GM18520 (cell line): ENCODE results near the gene ATOSB.

Source experiments
- ATAC-seq: cut with Tn5 transposase; IDR thresholded peaks from one replicate; pipeline ENCODE4 v1.9.1; 2021; ENCODE audit not compliant: unreplicated experiment

The ATOSB gene

GRCh38 chr9:35089434-35089833 is 26.2 kb downstream of the ATOSB start:
- ATAC-seq: no peak

- ATAC-seq: no peak
Observed at GRCh38 chr9:35085078-35085477, 30.6 kb downstream of the ATOSB start.

DNA sequence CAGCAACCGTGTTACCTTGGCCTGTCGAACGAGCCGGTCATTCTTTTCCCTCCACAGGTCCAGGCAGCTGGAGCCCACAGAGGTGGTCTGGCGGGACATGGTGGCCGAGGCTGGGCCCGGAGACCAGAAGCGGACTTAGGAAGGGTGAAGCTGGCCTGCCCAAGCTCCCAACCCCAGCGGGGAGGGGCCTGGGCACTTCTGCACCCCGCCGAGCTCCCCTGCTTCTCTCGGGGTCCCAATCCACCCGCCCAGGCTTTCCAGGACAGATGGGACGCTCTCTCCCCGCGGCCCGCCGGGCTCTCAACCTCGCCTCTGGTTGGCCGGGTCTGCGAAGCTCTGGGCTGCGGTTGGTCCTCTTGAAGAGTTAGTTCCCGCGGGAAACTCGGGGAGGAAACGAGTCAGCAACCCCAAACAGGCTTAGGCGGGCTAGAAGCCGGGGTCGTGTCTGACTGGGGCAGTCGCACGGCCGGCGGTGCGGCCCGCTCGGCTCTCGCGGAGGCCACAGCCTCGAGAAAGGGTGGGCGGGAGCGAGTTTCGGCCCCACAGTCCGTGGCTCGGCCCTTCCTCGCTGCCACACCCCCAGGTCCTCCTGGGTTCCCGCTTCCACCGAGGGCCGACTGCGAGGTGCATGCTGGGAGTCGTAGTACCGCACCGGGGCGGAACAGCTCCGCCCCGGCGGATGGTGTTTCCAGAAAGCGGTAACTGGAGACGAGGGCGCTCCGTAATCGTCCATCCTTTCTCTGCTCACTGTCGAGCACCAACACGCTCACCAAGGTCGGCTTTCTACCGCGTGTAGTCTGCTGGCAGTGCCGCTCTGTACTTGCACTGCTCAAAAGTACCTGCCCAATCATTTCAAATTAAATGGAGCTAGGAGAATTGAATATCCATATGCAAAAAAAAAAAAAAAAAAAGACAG is 36.0 kb downstream of the ATOSB start, which contains the start of gene FANCG:
Gene FANCG (minus strand): TSS at position 517 of the 916 bp plus-strand sequence. CDS start 418 bp downstream, at position 99.
- peak; percentile 82 for ATAC-seq

DNA sequence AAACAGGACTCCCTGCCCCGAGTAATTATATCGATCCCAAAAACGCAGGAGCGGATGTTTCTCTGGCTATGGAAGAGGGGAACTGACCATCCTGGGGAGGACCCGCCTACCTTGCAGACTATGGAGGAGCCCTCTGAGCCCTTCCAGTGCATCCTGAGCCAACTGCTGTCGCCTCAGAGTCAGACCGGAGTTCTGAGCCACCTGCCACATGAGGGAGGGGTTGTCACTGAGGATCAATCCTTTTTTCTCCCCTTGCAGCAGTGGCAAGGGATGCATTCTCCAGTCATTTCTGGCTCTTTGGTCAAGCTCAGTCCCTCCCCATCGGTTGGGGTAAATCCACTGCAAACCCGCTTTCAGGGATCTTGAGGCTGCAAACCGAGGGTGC is 36.6 kb downstream of the ATOSB start:
- no peak for ATAC-seq

GRCh38 chr9:35078066-35078465 is 37.6 kb downstream of the ATOSB start:
- no peak for ATAC-seq

DNA sequence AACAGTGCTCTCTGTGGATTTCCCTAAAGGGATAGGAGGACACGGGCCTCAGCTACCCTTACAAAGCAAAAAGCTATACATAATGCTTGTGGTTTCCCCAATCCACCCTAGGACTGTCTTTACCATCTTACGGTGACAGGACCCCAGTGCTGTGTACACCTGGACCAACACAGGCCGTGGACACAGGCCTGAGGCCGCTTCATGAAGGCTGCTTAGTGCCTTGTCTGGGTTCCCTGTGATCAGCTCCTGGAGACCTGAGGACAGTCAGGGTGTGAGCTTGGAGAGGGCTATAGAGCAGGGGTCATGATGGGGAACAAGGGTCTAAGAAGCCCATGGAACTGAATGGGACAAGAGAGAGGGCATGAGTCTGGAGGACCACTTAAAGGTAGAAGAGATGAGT is 38.8 kb downstream of the ATOSB start:
- ATAC-seq: no peak

GRCh38 chr9:35075358-35075757 is 40.3 kb downstream of the ATOSB start:
- ATAC-seq: no peak

DNA sequence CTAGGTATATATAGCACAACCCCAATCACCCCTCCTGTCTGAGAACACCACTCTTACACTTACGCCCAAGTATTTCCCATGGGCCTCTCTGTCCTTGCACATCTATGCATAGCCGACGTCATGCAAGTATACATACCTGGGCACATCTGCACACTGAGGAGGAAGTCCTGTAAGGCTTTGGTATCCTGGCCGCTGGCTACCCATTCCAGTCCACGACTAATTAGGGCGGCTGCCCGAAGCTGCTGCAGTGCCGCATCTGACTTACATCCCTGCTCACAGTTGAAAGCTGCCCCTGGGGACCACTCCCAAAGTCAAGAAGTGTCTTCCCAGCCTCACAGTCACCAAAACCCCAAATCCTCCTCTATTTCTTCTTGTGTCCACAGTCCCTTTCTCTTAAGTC is 40.9 kb downstream of the ATOSB start:
- no peak for ATAC-seq

DNA sequence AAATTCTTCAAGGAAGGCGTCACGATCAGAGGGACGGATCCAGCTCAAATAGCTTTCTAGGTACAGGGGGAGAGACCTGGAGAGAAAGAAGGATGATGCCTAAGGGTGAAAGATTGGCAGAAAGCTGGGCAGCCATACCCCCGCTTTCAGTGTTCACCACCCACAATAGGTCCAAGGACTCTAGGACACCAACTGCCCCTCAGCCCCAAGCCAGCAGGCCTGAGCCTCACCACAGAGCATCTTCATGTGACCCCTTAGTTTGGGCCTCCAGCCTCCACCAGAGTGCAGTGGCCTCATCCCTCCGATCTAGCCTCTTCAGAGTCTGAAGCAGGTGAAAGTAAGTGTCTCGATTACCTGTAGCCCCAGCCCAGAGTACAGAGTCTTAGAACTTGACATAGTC is 41.5 kb downstream of the ATOSB start:
- no peak for ATAC-seq

- no peak for ATAC-seq
Observed at GRCh38 chr9:35073279-35073612, 42.4 kb downstream of the ATOSB start.

DNA sequence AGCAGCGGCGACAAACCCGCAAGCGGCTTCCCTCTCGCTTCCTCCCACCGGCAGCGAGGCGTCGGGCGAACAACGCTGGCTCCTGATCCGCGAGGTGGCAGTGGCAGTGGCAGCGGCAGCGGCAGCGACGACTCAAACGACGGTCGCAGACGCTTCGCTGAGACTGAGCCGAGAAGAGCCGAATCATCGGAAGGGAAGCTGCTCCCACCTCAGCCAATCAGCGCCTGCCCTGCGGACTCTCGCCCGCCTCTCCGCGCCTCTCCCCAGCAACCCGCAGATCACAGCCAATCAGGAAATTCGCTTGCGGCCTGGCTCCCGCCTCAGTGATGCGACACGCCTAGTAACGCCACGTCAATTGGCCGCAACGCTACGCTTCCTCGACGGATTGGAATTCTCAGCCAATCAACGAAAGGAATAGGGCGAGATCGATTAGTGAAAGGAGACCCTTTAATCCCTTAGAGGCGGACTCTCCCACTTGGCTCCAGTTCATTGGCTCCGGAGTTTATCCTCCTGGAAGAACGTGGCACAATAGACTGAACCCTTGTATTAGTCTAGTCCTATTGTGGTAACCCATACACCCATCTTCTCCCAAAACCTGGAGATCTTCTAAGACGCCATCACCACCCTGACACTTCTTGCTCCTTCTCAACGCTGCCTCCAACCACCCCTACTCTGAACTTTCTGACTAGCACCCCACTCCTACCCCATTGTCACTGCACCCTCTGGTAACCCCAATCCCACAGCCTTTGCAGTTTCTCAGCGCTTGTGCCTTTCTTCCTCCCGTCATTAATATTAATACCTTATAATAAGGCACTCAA is 43.0 kb downstream of the ATOSB start, which contains the start of gene VCP:
Gene VCP (minus strand): TSS at position 165 of the 818 bp plus-strand sequence. CDS start 272 bp downstream, outside the sequence.
- ATAC-seq: peak; percentile 81

DNA sequence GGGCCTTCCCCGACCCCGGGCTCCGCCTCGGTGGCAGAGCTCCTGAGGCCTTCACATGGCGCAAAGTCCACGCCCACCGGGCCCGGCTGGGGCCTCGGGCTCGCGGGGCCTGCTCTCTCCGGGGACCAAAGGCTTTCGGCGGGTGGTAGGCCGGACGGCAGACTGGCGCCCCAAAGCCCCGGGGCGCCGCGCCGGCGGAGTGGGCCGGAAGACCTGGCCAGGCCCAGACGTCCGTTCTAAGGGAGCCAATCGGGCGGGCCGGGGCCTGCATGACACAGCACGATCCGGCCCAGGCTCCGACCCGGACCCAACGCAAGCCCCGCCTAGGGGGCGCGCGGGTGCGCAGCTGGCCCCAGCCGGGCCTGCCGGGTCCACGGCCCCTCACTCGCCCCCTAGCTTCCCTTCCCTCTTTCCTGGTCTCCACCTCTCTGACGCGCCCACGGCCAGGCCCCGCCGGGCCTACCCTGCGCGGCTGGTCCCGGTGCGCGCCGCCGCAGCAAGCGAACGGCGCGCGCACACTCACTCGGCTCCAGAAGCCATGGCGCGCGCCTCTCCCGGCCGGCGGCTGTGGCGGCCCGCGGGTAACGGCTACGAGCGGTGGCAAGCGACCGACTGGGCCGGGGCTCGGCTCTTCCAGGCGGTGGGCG is 43.7 kb downstream of the ATOSB start:
- ATAC-seq: peak; percentile 39

DNA sequence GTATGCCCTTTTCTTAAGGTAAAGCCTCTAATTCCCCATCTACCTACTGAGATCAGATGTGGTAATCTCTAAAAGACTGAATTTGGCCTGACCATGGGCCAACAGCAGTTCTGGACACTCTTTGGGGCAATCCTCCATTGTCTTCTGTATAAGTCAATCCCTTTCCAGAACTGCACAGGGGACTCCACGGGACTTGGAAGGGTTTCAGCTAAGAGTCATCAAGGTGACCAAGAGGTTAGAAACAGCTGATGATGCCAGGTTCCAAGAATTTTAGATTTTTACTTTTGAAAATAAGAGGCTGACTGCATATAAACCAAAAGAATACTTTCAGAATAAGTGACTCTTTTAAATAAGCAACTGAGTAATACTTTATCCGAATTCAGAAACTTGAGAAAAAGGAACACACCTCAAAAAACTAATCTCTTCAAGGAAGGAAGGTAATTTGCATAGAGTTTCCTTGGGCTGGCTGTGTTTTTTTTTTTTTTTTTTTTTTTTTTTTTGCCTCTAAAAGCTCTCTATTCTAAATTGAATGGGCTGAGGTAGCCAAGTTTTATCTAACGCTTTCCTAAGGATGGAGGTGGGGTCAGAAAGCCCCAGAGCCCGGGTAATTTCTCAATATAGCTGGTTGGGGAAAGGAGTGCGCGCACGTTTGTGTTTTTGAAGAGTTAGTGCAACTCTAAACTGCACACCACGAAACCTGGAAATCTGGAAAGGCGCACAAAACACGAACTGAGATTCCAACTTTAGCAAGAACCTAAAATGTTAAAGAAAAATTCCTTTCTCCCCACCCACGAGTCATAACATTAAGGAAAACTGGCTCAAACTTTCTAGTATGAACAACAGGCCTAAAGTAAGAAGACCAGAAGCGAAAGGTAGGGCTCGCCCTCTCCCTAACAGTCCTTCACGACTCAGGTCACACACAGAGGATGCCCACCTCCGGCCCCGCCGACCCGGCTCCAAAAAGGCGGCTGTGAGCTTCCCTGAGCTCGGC is 44.5 kb downstream of the ATOSB start:
- no peak for ATAC-seq

DNA sequence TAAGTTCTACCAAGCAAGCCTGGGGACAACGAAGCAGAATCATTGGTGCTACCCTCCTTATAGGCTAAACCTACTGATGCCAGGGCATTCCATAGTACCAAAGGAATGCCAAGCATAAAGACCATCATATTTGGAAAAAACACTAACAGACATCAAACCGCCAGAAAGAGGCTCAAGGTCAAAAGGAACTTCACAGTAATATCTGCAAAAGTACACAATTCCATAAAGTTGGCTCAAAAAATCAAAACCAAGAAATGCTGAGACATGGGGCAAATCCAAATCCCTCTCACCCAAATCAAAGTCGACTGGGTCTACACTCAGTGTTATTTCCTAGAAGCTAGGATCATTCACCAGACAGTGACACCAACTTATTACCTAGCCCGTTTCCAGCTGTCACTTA is 46.6 kb downstream of the ATOSB start:
- ATAC-seq: no peak

GRCh38 chr9:35067056-35067455 is 48.6 kb downstream of the ATOSB start:
- no peak for ATAC-seq

DNA sequence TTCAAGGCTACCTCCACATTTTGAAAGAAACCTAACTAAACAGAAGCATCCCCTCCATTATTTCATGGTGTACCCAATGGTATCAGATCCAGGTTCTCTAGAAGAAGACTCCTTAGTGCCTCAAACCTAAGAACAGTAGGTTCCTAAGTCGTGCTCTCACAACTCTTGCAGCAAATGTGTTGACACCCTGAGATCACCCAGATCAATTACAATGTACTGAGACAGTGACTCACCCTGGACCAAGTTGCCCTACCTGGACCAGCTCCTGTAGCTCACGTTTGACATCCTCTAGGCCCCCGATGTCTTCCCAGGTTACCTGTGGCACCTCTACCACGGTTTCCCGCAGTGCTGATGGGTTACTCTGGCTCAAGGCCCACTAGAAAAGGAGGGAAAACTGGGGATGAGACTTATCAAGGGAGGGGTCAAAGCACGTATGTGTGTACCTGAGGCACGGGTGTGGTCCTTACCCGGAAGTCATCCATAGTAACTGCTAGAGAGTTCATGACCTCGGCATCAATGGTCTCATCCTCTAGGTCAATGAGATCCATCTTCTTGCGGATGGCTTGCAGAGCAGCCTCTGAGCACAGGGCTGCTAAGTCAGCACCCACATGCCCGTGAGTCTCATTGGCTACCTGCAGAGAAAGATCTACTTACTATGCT is 55.0 kb downstream of the ATOSB start:
- no peak for ATAC-seq

DNA sequence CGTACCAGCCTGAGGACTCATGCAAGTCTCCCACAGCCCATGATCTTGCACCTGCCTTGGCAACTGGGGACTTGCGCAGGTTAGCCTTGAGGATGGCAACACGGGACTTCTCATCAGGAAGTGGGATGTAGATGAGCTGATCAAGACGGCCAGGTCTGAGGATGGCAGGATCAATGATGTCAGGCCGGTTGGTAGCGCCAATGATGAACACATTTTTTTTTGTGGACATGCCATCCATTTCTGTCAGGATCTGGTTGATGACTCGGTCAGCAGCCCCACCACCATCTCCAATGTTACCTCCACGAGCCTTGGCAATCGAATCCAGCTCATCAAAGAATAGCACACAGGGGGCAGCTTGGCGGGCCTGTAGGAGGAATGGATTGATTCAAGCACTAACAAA is 56.2 kb downstream of the ATOSB start:
- ATAC-seq: no peak

DNA sequence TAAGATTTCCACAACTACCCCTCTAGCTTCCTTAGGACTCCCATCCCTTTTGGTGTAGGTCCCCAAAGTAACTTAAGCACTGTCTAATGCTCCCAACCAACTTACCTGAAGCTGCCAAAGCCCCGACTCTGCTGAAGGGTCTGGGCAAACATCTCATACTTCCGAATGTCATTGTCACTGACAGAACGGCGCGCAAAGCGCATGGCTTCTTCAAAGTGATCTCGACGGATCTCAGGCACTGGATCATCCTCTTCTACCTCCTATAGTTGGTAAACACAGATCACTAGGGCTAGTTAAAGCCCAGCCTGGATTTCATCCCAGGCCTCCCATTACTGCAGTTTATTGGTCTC is 58.4 kb downstream of the ATOSB start:
- ATAC-seq: no peak

DNA sequence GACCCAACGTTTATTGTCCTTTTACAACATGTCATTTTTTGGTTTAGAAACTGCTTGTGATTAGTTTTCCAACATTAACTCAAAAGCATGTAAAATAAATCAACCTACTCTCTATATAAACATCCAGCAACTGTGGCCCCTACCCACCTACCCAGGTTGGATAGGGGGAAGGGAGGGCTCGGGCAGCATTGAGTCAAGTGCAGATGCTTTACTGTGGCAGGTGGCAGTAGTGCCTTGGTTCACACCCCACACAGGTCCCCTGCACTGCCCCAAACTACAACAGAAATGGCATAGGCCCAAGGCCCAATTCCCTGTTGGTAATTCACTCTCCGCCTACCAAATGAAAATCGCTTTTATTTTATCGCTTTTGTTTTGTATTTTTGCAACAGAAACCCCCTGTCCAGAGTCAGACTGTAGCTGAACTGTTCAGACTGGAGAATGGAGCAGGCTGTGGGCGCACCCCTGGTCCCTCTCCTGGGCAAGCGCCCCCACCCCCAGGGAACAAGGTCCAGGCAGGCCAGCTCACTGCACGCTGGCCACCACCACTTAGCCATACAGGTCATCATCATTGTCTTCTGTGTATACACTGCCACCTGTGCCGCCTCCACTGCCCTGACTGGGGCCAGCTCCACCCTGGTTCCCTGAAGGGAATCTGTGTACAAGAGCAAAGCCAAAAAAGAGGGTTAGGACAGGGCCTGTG is 58.9 kb downstream of the ATOSB start:
- no peak for ATAC-seq
